HEK293 (cell line): Measurements from ENCODE around the gene CBX8.

Experiments
- CTCF ChIA-PET: fragments of 350-600 bp; formaldehyde crosslinking; extraction: SDS; loops from one replicate; lab custom pipeline; 2021; ENCODE audit warnings: antibody characterized with exemption; lab: Yijun Ruan, JAX
- POLR2A ChIA-PET: fragments of 300-600 bp; formaldehyde crosslinking; extraction: SDS; loops from one replicate; lab custom pipeline; 2020; ENCODE audit warnings: antibody characterized with exemption, inconsistent platforms; lab: Yijun Ruan, JAX
- H3K27ac ChIP-seq: fragments of 200-500 bp; sonication (Bioruptor generic); 2 replicates; pipeline ENCODE4 v1.5.1; 2014; ENCODE audit warnings: low read depth, low read length, control low read depth, inconsistent platforms; ENCODE audit errors: extremely low read depth
- H3K36me3 ChIP-seq, 2 experiments: fragments of 200-500 bp in 1 of 2; sonication (Bioruptor generic) in 1 of 2; 1 replicate in 1 of 2; 2 replicates in 1 of 2; pipeline ENCODE4 v1.5.1; 2014 to 2017; ENCODE audit warnings: inconsistent platforms in 2 of 2, low read length in 2 of 2; ENCODE audit not compliant: control insufficient read depth in 2 of 2, insufficient read depth in 1 of 2
- H3K4me1 ChIP-seq: fragments of 200-500 bp; sonication (Bioruptor generic); 2 replicates; pipeline ENCODE4 v1.5.1; 2014; ENCODE audit warnings: mild to moderate bottlenecking, low read length, inconsistent platforms; ENCODE audit not compliant: control insufficient read depth, insufficient read depth
- H3K4me3 ChIP-seq: 2 replicates; pipeline ENCODE4 v1.5.1; 2011; ENCODE audit warnings: low read depth, mild to moderate bottlenecking, control low read depth, low read length, moderate library complexity
- H3K9me3 ChIP-seq: fragments of 200-500 bp; sonication (Bioruptor generic); 2 replicates; pipeline ENCODE4 v1.5.1; 2014; ENCODE audit warnings: low read depth, low read length, inconsistent platforms; ENCODE audit not compliant: control insufficient read depth, insufficient read depth
- ATF2 ChIP-seq: fragments of 450-650 bp; formaldehyde crosslinking; IDR thresholded peaks from 2 replicates; pipeline ENCODE4 v1.5.1; 2016; ENCODE audit warnings: missing biosample characterization, missing genetic modification characterization, low read depth
- KLF1 ChIP-seq: fragments of 450-650 bp; formaldehyde crosslinking; IDR thresholded peaks from 2 replicates; pipeline ENCODE4 v1.5.1; 2016; ENCODE audit warnings: missing biosample characterization, missing genetic modification characterization
- KLF7 ChIP-seq: fragments of 450-650 bp; formaldehyde crosslinking; IDR thresholded peaks from 2 replicates; pipeline ENCODE4 v1.5.1; 2016; ENCODE audit warnings: missing biosample characterization, missing genetic modification characterization, borderline replicate concordance
- KLF9 ChIP-seq: fragments of 450-650 bp; formaldehyde crosslinking; IDR thresholded peaks from 2 replicates; pipeline ENCODE4 v1.5.1; 2016; ENCODE audit warnings: missing biosample characterization, missing genetic modification characterization, low read depth
- REST ChIP-seq: fragments of 450-650 bp; formaldehyde crosslinking; IDR thresholded peaks from 2 replicates; pipeline ENCODE4 v1.5.1; 2016; ENCODE audit warnings: missing biosample characterization, missing genetic modification characterization
- SP2 ChIP-seq: fragments of 450-650 bp; formaldehyde crosslinking; IDR thresholded peaks from 2 replicates; pipeline ENCODE4 v1.5.1; 2016; ENCODE audit warnings: missing biosample characterization, missing genetic modification characterization
- SP3 ChIP-seq: fragments of 450-650 bp; formaldehyde crosslinking; IDR thresholded peaks from 2 replicates; pipeline ENCODE4 v1.5.1; 2016; ENCODE audit warnings: missing biosample characterization, missing genetic modification characterization
- WT1 ChIP-seq: fragments of 450-650 bp; formaldehyde crosslinking; IDR thresholded peaks from 2 replicates; pipeline ENCODE4 v1.5.1; 2016; ENCODE audit warnings: missing biosample characterization, missing genetic modification characterization
- ZBTB10 ChIP-seq: fragments of 450-650 bp; formaldehyde crosslinking; IDR thresholded peaks from 2 replicates; pipeline ENCODE4 v1.5.1; 2016; ENCODE audit warnings: missing biosample characterization, missing genetic modification characterization
- ZIC2 ChIP-seq: fragments of 450-650 bp; formaldehyde crosslinking; IDR thresholded peaks from 2 replicates; pipeline ENCODE4 v1.5.1; 2016; ENCODE audit warnings: missing biosample characterization, missing genetic modification characterization
- ZNF121 ChIP-seq: fragments of 450-650 bp; formaldehyde crosslinking; IDR thresholded peaks from 2 replicates; pipeline ENCODE4 v1.5.1; 2016; ENCODE audit warnings: missing biosample characterization, missing genetic modification characterization
- ZNF221 ChIP-seq: fragments of 450-650 bp; formaldehyde crosslinking; IDR thresholded peaks from 2 replicates; pipeline ENCODE4 v1.5.1; 2017; ENCODE audit warnings: missing biosample characterization, missing genetic modification characterization, borderline replicate concordance
- ZNF416 ChIP-seq: fragments of 450-650 bp; formaldehyde crosslinking; IDR thresholded peaks from 2 replicates; pipeline ENCODE4 v1.5.1; 2016; ENCODE audit warnings: missing biosample characterization, missing genetic modification characterization
- ZNF629 ChIP-seq: fragments of 450-650 bp; formaldehyde crosslinking; IDR thresholded peaks from 2 replicates; pipeline ENCODE4 v1.5.1; 2017; ENCODE audit warnings: missing biosample characterization, missing genetic modification characterization
- TF ChIP-seq, protein P1 (sequence below): fragments of 450-650 bp; formaldehyde crosslinking; IDR thresholded peaks from 2 replicates; pipeline ENCODE4 v1.5.1; 2017; ENCODE audit warnings: missing biosample characterization, missing genetic modification characterization
- TF ChIP-seq, protein P2 (sequence below): fragments of 450-650 bp; IDR thresholded peaks from 2 replicates; pipeline ENCODE4 v1.5.1; 2018; ENCODE audit warnings: missing biosample characterization, mild to moderate bottlenecking, missing genetic modification characterization
- TF ChIP-seq, protein P3 (sequence below): fragments of 450-650 bp; formaldehyde crosslinking; IDR thresholded peaks from 2 replicates; pipeline ENCODE4 v1.5.1; 2016; ENCODE audit warnings: missing biosample characterization, missing genetic modification characterization
- TF ChIP-seq, protein P4 (sequence below): fragments of 450-650 bp; formaldehyde crosslinking; IDR thresholded peaks from 2 replicates; pipeline ENCODE4 v1.5.1; 2016; ENCODE audit warnings: missing biosample characterization, missing genetic modification characterization

Gene CBX8

GRCh38 chr17:79836510-79836971 lies 39.7 kb upstream of the CBX8 start (continued):
- TF ChIP-seq ZBTB10 (no peak), ZIC2 (tag by site-specific recombination) (0 out of 2 replicates have a peak, but pooled peaks have one; percentile 20)

- Histone ChIP-seq H3K9me3 (no peaks in the 10 kb centered on the region), H3K27ac (no peak overlapping the region), H3K4me1 (peaks cover 20% of the 10 kb centered on the region), H3K36me3 (peaks cover 0 to 41% of the 10 kb centered on the region in 2 experiments; a peak in 1 of 3 replicates), H3K4me3 (no peak overlapping the region)
- POLR2A ChIA-PET, result interaction anchor here (1.0 to 3.5 kb wide), 5 partner anchors 16 to 39 kb away, joined by 3 to 23 read pairs (median 6); partner anchors contain the start of gene CBX8
- CTCF ChIA-PET, result interaction anchor here (0.5 to 2.0 kb wide), 12 partner anchors 8 to 135 kb away, joined by 3 to 15 read pairs (median 6); no protein-coding TSS in a partner anchor
- no peak for TF ChIP-seq ZNF416
- 0 out of 2 replicates have a peak, but pooled peaks have one; percentile 9 for TF ChIP-seq KLF7 (tag by site-specific recombination)
- 0 out of 2 replicates have a peak, but pooled peaks have one; percentile 11 for TF ChIP-seq WT1
- peak; percentile 60; the same call in 1 of the 2 replicates for TF ChIP-seq KLF9 (tag by site-specific recombination)
- TF ChIP-seq ZNF629 (tag by site-specific recombination), result peak; percentile 40; the same call in 1 of the 2 replicates
- TF ChIP-seq ZNF221 (tag by site-specific recombination), result no peak
- TF ChIP-seq, protein P1, sequence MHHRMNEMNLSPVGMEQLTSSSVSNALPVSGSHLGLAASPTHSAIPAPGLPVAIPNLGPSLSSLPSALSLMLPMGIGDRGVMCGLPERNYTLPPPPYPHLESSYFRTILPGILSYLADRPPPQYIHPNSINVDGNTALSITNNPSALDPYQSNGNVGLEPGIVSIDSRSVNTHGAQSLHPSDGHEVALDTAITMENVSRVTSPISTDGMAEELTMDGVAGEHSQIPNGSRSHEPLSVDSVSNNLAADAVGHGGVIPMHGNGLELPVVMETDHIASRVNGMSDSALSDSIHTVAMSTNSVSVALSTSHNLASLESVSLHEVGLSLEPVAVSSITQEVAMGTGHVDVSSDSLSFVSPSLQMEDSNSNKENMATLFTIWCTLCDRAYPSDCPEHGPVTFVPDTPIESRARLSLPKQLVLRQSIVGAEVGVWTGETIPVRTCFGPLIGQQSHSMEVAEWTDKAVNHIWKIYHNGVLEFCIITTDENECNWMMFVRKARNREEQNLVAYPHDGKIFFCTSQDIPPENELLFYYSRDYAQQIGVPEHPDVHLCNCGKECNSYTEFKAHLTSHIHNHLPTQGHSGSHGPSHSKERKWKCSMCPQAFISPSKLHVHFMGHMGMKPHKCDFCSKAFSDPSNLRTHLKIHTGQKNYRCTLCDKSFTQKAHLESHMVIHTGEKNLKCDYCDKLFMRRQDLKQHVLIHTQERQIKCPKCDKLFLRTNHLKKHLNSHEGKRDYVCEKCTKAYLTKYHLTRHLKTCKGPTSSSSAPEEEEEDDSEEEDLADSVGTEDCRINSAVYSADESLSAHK (tag by site-specific recombination), result no peak
- TF ChIP-seq, protein P2, sequence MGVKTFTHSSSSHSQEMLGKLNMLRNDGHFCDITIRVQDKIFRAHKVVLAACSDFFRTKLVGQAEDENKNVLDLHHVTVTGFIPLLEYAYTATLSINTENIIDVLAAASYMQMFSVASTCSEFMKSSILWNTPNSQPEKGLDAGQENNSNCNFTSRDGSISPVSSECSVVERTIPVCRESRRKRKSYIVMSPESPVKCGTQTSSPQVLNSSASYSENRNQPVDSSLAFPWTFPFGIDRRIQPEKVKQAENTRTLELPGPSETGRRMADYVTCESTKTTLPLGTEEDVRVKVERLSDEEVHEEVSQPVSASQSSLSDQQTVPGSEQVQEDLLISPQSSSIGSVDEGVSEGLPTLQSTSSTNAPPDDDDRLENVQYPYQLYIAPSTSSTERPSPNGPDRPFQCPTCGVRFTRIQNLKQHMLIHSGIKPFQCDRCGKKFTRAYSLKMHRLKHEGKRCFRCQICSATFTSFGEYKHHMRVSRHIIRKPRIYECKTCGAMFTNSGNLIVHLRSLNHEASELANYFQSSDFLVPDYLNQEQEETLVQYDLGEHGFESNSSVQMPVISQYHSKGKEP, result no peak
- TF ChIP-seq, protein P3, sequence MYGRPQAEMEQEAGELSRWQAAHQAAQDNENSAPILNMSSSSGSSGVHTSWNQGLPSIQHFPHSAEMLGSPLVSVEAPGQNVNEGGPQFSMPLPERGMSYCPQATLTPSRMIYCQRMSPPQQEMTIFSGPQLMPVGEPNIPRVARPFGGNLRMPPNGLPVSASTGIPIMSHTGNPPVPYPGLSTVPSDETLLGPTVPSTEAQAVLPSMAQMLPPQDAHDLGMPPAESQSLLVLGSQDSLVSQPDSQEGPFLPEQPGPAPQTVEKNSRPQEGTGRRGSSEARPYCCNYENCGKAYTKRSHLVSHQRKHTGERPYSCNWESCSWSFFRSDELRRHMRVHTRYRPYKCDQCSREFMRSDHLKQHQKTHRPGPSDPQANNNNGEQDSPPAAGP (tag by site-specific recombination), result peak; percentile 83
- no peak for TF ChIP-seq ZNF121 (tag by site-specific recombination)
- TF ChIP-seq ATF2 (tag by site-specific recombination), result peak; percentile 44; the same call in 1 of the 2 replicates
- TF ChIP-seq, protein P4, sequence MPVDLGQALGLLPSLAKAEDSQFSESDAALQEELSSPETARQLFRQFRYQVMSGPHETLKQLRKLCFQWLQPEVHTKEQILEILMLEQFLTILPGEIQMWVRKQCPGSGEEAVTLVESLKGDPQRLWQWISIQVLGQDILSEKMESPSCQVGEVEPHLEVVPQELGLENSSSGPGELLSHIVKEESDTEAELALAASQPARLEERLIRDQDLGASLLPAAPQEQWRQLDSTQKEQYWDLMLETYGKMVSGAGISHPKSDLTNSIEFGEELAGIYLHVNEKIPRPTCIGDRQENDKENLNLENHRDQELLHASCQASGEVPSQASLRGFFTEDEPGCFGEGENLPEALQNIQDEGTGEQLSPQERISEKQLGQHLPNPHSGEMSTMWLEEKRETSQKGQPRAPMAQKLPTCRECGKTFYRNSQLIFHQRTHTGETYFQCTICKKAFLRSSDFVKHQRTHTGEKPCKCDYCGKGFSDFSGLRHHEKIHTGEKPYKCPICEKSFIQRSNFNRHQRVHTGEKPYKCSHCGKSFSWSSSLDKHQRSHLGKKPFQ (tag by site-specific recombination), result no peak
- no peak for TF ChIP-seq REST (tag by site-specific recombination)
- peak; percentile 62 for TF ChIP-seq SP3 (tag by site-specific recombination)
- peak; percentile 47 for TF ChIP-seq SP2
- peak; percentile 97 for TF ChIP-seq KLF1 (tag by site-specific recombination)
These were observed 39.2 kb upstream of the CBX8 start for GRCh38 chr17:79835953-79836509.
